SK-N-SH (cell line): ENCODE data around the gene TENT5D. TPM values are rescaled to one million over a fixed set of nuclear protein-coding genes. Genes with fewer than 3 reads are reported as not detected.

Experiments
- CTCF ChIA-PET: fragments of 300-600, 350-600 bp; formaldehyde crosslinking; extraction: SDS; loops from one replicate; lab custom pipeline; 2021; lab: Yijun Ruan, JAX
- POLR2A ChIA-PET: fragments of 350-600 bp; sonication (Branson Sonifier 250); formaldehyde crosslinking; extraction: SDS; loops from one replicate; lab custom pipeline; 2020; ENCODE audit warnings: antibody characterized with exemption, inconsistent platforms; lab: Yijun Ruan, JAX
- DNase-seq: peaks from one replicate; pipeline ENCODE4 v3.0.0; 2012
- H2AFZ ChIP-seq: fragments of 200-600 bp; sonication (generic); 2 replicates; pipeline ENCODE4 v1.8.1; 2016; ENCODE audit warnings: antibody characterized with exemption, mild to moderate bottlenecking, low read depth
- H3F3A ChIP-seq: fragments of 200-600 bp; sonication (generic); replicated peaks from 2 replicates; pipeline ENCODE3; 2016; ENCODE audit warnings: antibody characterized with exemption, mild to moderate bottlenecking; ENCODE audit not compliant: insufficient read depth
- H3K27ac ChIP-seq, 2 experiments: fragments of 200-500 bp in 1 of 2; fragments of 200-600 bp in 1 of 2; sonication (Bioruptor generic) in 1 of 2; sonication (generic), shearing (Covaris generic) in 1 of 2; 2 replicates each; pipeline versions ENCODE4 v1.5.1 to v1.6.1; 2014 to 2016; ENCODE audit warnings: low read depth in 2 of 2, inconsistent platforms in 1 of 2, low read length in 1 of 2, mild to moderate bottlenecking in 1 of 2, mixed read lengths in 1 of 2
- H3K27me3 ChIP-seq: fragments of 200-600 bp; sonication (generic), shearing (Covaris generic); 2 replicates; pipeline ENCODE4 v1.6.1; 2016; ENCODE audit warnings: mixed run types; ENCODE audit not compliant: insufficient read depth
- H3K36me3 ChIP-seq, 2 experiments: fragments of 200-500 bp in 1 of 2; fragments of 200-600 bp in 1 of 2; sonication (Bioruptor generic) in 1 of 2; sonication (generic) in 1 of 2; replicated peaks in 1 of 2; 2 replicates each; pipeline versions ENCODE3 to v1.5.1; 2014 to 2016; ENCODE audit warnings: low read length in 1 of 2, mild to moderate bottlenecking in 1 of 2; ENCODE audit not compliant: insufficient read depth in 2 of 2, control insufficient read depth in 1 of 2
- H3K4me1 ChIP-seq, 2 experiments: fragments of 200-500 bp in 1 of 2; fragments of 200-600 bp in 1 of 2; sonication (Bioruptor generic) in 1 of 2; sonication (generic), shearing (Covaris generic) in 1 of 2; 2 replicates each; pipeline versions ENCODE4 v1.5.1 to v1.6.1; 2014 to 2016; ENCODE audit warnings: low read depth in 1 of 2, low read length in 1 of 2, mixed run types in 1 of 2; ENCODE audit not compliant: insufficient read depth in 2 of 2, control insufficient read depth in 1 of 2
- H3K4me2 ChIP-seq: fragments of 200-600 bp; sonication (generic), shearing (Covaris generic); 2 replicates; pipeline ENCODE4 v1.6.1; 2017; ENCODE audit warnings: mixed run types
- H3K4me3 ChIP-seq, 2 experiments: fragments of 200-500 bp in 1 of 2; fragments of 200-600 bp in 1 of 2; sonication (Bioruptor generic) in 1 of 2; sonication (generic), shearing (Covaris generic) in 1 of 2; 2 replicates each; pipeline versions ENCODE4 v1.5.1 to v1.8.1; 2014 to 2016; ENCODE audit warnings: low read depth in 2 of 2, inconsistent platforms in 1 of 2, low read length in 1 of 2, mild to moderate bottlenecking in 1 of 2, mixed read lengths in 1 of 2, moderate library complexity in 1 of 2
- H3K79me2 ChIP-seq: fragments of 200-600 bp; sonication (generic); 2 replicates; pipeline ENCODE4 v1.8.1; 2017; ENCODE audit warnings: mild to moderate bottlenecking; ENCODE audit not compliant: insufficient read depth
- H3K9ac ChIP-seq: fragments of 200-600 bp; sonication (generic); 2 replicates; pipeline ENCODE4 v1.6.1; 2017; ENCODE audit warnings: mixed run types
- H3K9me2 ChIP-seq: fragments of 200-600 bp; sonication (generic); 2 replicates; pipeline ENCODE4 v1.6.1; 2017; ENCODE audit warnings: mixed run types
- H3K9me3 ChIP-seq: fragments of 200-600 bp; sonication (generic); 2 replicates; pipeline ENCODE4 v1.6.1; 2017; ENCODE audit warnings: mixed run types, mild to moderate bottlenecking, moderate library complexity
- H4K20me1 ChIP-seq: fragments of 200-600 bp; sonication (generic); 2 replicates; pipeline ENCODE4 v1.6.1; 2017; ENCODE audit warnings: mild to moderate bottlenecking, mixed run types; ENCODE audit not compliant: insufficient read depth
- CHD2 ChIP-seq: fragments of 150-350 bp; IDR thresholded peaks from 2 replicates; pipeline ENCODE4 v1.6.1; 2018; ENCODE audit warnings: low read length; ENCODE audit not compliant: partially characterized antibody
- CTCF ChIP-seq: fragments of 200-600 bp; sonication (generic); IDR thresholded peaks from 2 replicates; pipeline ENCODE4 v1.6.1; 2017; ENCODE audit warnings: antibody characterized with exemption, mild to moderate bottlenecking, moderate library complexity
- EZH2phosphoT487 ChIP-seq: fragments of 200-600 bp; sonication (generic); IDR thresholded peaks from 2 replicates; pipeline ENCODE4 v1.6.1; 2017; ENCODE audit warnings: low read depth, mixed run types, mild to moderate bottlenecking, antibody characterized with exemption, moderate library complexity, borderline replicate concordance
- FOXJ3 ChIP-seq: sonication (generic); formaldehyde crosslinking; IDR thresholded peaks from 2 replicates; pipeline ENCODE4 v1.5.1; 2020; ENCODE audit warnings: mild to moderate bottlenecking, missing genetic modification reagents
- GATA2 ChIP-seq: sonication (generic); formaldehyde crosslinking; IDR thresholded peaks from 2 replicates; pipeline ENCODE4 v1.5.0; 2020; ENCODE audit warnings: mild to moderate bottlenecking, missing genetic modification reagents
- JUND ChIP-seq: IDR thresholded peaks from 2 replicates; pipeline ENCODE4 v1.4.0; 2012
- NFIC ChIP-seq: IDR thresholded peaks from 2 replicates; pipeline ENCODE4 v1.4.0; 2012; ENCODE audit warnings: borderline replicate concordance
- NRF1 ChIP-seq: IDR thresholded peaks from 2 replicates; pipeline ENCODE4 v1.6.1; 2012; ENCODE audit warnings: low read depth, mild to moderate bottlenecking, low read length
- RAD21 ChIP-seq: IDR thresholded peaks from 2 replicates; pipeline ENCODE4 v1.6.1; 2012; ENCODE audit warnings: mild to moderate bottlenecking, low read length
- RFX5 ChIP-seq: IDR thresholded peaks from 2 replicates; pipeline ENCODE4 v1.6.1; 2012; ENCODE audit warnings: mild to moderate bottlenecking, improper control_type of control experiment, low read length
- RXRA ChIP-seq: IDR thresholded peaks from 2 replicates; pipeline ENCODE4 v1.4.0; 2012; ENCODE audit warnings: low read depth, mild to moderate bottlenecking, borderline replicate concordance
- SMC3 ChIP-seq: IDR thresholded peaks from 2 replicates; pipeline ENCODE4 v1.6.1; 2012; ENCODE audit warnings: low read depth, low read length, improper control_type of control experiment
- USF1 ChIP-seq: IDR thresholded peaks from 2 replicates; pipeline ENCODE4 v1.4.0; 2012; ENCODE audit warnings: low read depth, borderline replicate concordance
- ZBTB33 ChIP-seq: IDR thresholded peaks from 2 replicates; pipeline ENCODE4 v1.4.0; 2012; ENCODE audit warnings: low read depth, borderline replicate concordance
- WGBS: methylation state at CpG from one replicate; pipeline ENCODE4 v1.1.6; 2017; ENCODE audit warnings: low lambda C conversion rate; 5-methylcytosine and 5-hydroxymethylcytosine counted together
- polyA plus RNA-seq, 3 experiments: library from polyadenylated mRNA; depleted of rRNA; stranded (reverse); fragments of >200 nt; gene quantifications; 2 replicates each; pipeline ENCODE4 v1.2.3, GENCODE V29; 2012

Gene TENT5D
- polyA plus RNA-seq, 1 of the 3 experiments (the other 2 are of a cell fraction): not detected

- H3K27ac ChIP-seq: no peak overlapping the region
- H3K9ac ChIP-seq: no peak overlapping the region
- DNase-seq: no peak
- H3F3A ChIP-seq: no peaks in the 10 kb centered on the region
- no peak overlapping the region for H2AFZ ChIP-seq
- H3K9me3 ChIP-seq: no peaks in the 10 kb centered on the region
- WGBS: 0% methylated on average over 3 of the region's 3 CpGs
- H3K4me3 ChIP-seq: no peak overlapping the region
- no peaks in the 10 kb centered on the region; the same call in 1 of the 2 replicates for H3K27me3 ChIP-seq
- H3K79me2 ChIP-seq: no peaks in the 10 kb centered on the region
- POLR2A ChIA-PET: no interaction called here
- H3K4me1 ChIP-seq: no peaks in the 10 kb centered on the region
- H4K20me1 ChIP-seq: no peaks in the 10 kb centered on the region
- CTCF ChIA-PET: interaction anchor here (1.0 to 2.4 kb wide), 3 partner anchors 9 to 156 kb away, joined by 3 to 8 read pairs (median 3); no protein-coding TSS in a partner anchor
- no peaks in the 10 kb centered on the region for H3K9me2 ChIP-seq
- no peak for TF ChIP-seq USF1
- no peak overlapping the region for H3K4me2 ChIP-seq
- no peaks in the 10 kb centered on the region for H3K36me3 ChIP-seq
Measured at GRCh38 chrX:80423000-80423399, 2.8 kb downstream of the TENT5D start.

- Histone ChIP-seq H3F3A (no peaks in the 10 kb centered on the region), H3K9me3 (no peaks in the 10 kb centered on the region), H3K4me3 (no peak overlapping the region), H3K27me3 (no peaks in the 10 kb centered on the region; the same call in 1 of the 2 replicates), H3K9me2 (no peaks in the 10 kb centered on the region), H3K79me2 (no peaks in the 10 kb centered on the region), H3K36me3 (no peaks in the 10 kb centered on the region), H4K20me1 (no peaks in the 10 kb centered on the region), H3K27ac (no peak overlapping the region), H3K4me2 (no peak overlapping the region), H2AFZ (no peak overlapping the region), H3K4me1 (no peaks in the 10 kb centered on the region), H3K9ac (no peak overlapping the region)
- TF ChIP-seq NFIC: no peak
- TF ChIP-seq NRF1: no peak
- no peak for TF ChIP-seq EZH2phosphoT487
- no peak for TF ChIP-seq RXRA
- no peak for TF ChIP-seq CHD2
- no peak for TF ChIP-seq RAD21
- no peak for TF ChIP-seq RFX5
- TF ChIP-seq JUND: no peak
- CTCF ChIA-PET: interaction anchor here (2.4 kb wide), 1 partner anchor 8 kb away, joined by 8 read pairs; no protein-coding TSS in a partner anchor
- WGBS: 7% methylated on average over 2 of the region's 2 CpGs
- POLR2A ChIA-PET: no interaction called here
- no peak for DNase-seq
Measured at GRCh38 chrX:80423744-80424143, 3.5 kb downstream of the TENT5D start.

GRCh38 chrX:80430826-80431504 lies 10.7 kb downstream of the TENT5D start:
- no peaks in the 10 kb centered on the region; the same call in 1 of the 2 replicates for H3K27me3 ChIP-seq
- H3K4me2 ChIP-seq: no peak overlapping the region
- H4K20me1 ChIP-seq: no peaks in the 10 kb centered on the region
- no peaks in the 10 kb centered on the region for H3K36me3 ChIP-seq
- no peak overlapping the region for H2AFZ ChIP-seq
- no peak overlapping the region for H3K9ac ChIP-seq
- no peak overlapping the region for H3K27ac ChIP-seq
- peak; percentile 1 for DNase-seq
- POLR2A ChIA-PET: no interaction called here
- CTCF ChIA-PET: interaction anchor here (0.7 to 1.9 kb wide), 5 partner anchors 8 to 76 kb away, joined by 3 to 8 read pairs (median 3); no protein-coding TSS in a partner anchor
- H3F3A ChIP-seq: no peaks in the 10 kb centered on the region
- H3K4me3 ChIP-seq: no peak overlapping the region
- TF ChIP-seq CTCF (peak; percentile 60), ZBTB33 (no peak), SMC3 (no peak), RFX5 (no peak), NFIC (no peak), FOXJ3 (CRISPR knock-in tag) (no peak), RAD21 (peak; percentile 41), USF1 (no peak), GATA2 (CRISPR knock-in tag) (no peak)
- TF ChIP-seq, all 33 proteins: peak for 2
- Histone ChIP-seq H3K4me1 (no peaks in the 10 kb centered on the region), H3K9me3 (no peaks in the 10 kb centered on the region), H3K79me2 (no peaks in the 10 kb centered on the region), H3K9me2 (no peaks in the 10 kb centered on the region)
- 5% methylated on average over 3 of the region's 3 CpGs for WGBS
